Karpas-422 (cell line): Measurements from ENCODE around the gene EPHB6. TPM values are rescaled to one million over a fixed set of nuclear protein-coding genes. Genes with fewer than 3 reads are reported as not detected.

Experiments
- DNase-seq: peaks from one replicate; pipeline ENCODE4 v3.0.0-alpha.2; 2015
- H2AFZ ChIP-seq: fragments of 200-600 bp; sonication (generic); 2 replicates; pipeline ENCODE4 v1.6.1; 2014; ENCODE audit warnings: antibody characterized with exemption, low read length, mixed read lengths
- H3K27ac ChIP-seq: fragments of 200-600 bp; sonication (generic); 2 replicates; pipeline ENCODE4 v1.5.1; 2014; ENCODE audit warnings: mild to moderate bottlenecking, low read length, moderate library complexity
- H3K27me3 ChIP-seq: fragments of 200-600 bp; sonication (generic); 2 replicates; pipeline ENCODE4 v1.6.1; 2014; ENCODE audit warnings: low read length, mixed read lengths
- H3K36me3 ChIP-seq: fragments of 200-600 bp; sonication (generic); 2 replicates; pipeline ENCODE4 v1.6.1; 2014; ENCODE audit warnings: low read length, mixed read lengths; ENCODE audit not compliant: insufficient read depth
- H3K4me1 ChIP-seq: fragments of 200-600 bp; sonication (generic); 2 replicates; pipeline ENCODE4 v1.6.1; 2014; ENCODE audit warnings: mild to moderate bottlenecking, low read length, mixed read lengths
- H3K4me2 ChIP-seq: fragments of 200-600 bp; sonication (generic); 2 replicates; pipeline ENCODE4 v1.6.1; 2014; ENCODE audit warnings: low read length, low read depth, mild to moderate bottlenecking; ENCODE audit not compliant: poor library complexity, severe bottlenecking
- H3K4me3 ChIP-seq: fragments of 200-600 bp; sonication (generic); 2 replicates; pipeline ENCODE4 v1.5.1; 2014; ENCODE audit warnings: mild to moderate bottlenecking, antibody characterized with exemption, low read length, mixed read lengths
- H3K79me2 ChIP-seq: fragments of 200-600 bp; sonication (generic); 2 replicates; pipeline ENCODE4 v1.6.1; 2014; ENCODE audit warnings: mild to moderate bottlenecking, low read length, mixed read lengths
- H3K9ac ChIP-seq: fragments of 200-600 bp; sonication (generic); 2 replicates; pipeline ENCODE4 v1.6.0; 2014; ENCODE audit warnings: low read length
- H3K9me2 ChIP-seq: fragments of 200-600 bp; sonication (generic), shearing (Covaris generic); replicated peaks from 2 replicates; pipeline ENCODE4 v1.6.0; 2014; ENCODE audit warnings: mild to moderate bottlenecking, low read length, moderate library complexity; ENCODE audit not compliant: insufficient read depth
- H3K9me3 ChIP-seq: fragments of 300-700, 200-600 bp; sonication (generic); 2 replicates; pipeline ENCODE4 v1.6.1; 2014; ENCODE audit warnings: low read length, mixed read lengths
- H4K20me1 ChIP-seq: fragments of 200-600 bp; sonication (generic); 2 replicates; pipeline ENCODE4 v1.6.1; 2014; ENCODE audit warnings: mild to moderate bottlenecking, antibody characterized with exemption, low read length, low read depth; ENCODE audit not compliant: insufficient read depth
- total RNA-seq: library from RNA; depleted of rRNA; stranded (reverse); fragments of >200 nt; shearing (Covaris generic); gene quantifications from 2 replicates; pipeline ENCODE4 v1.2.3, GENCODE V29; 2014; ENCODE audit warnings: low replicate concordance

Gene EPHB6
- total RNA-seq, 1 experiment from 2014 or later: not detected

GRCh38 chr7:142871260-142872105, 16.6 kb downstream of the EPHB6 start:
- Histone ChIP-seq H3K4me2 (no peak overlapping the region), H3K4me1 (no peaks in the 10 kb centered on the region), H3K27ac (no peak overlapping the region), H4K20me1 (no peaks in the 10 kb centered on the region), H3K79me2 (no peaks in the 10 kb centered on the region), H3K27me3 (no peaks in the 10 kb centered on the region), H3K36me3 (no peaks in the 10 kb centered on the region), H3K4me3 (no peak overlapping the region), H3K9ac (no peak overlapping the region), H2AFZ (no peak overlapping the region), H3K9me3 (no peaks in the 10 kb centered on the region), H3K9me2 (no peaks in the 10 kb centered on the region)
- no peak for DNase-seq

GRCh38 chr7:142872106-142872675, 17.3 kb downstream of the EPHB6 start:
- Histone ChIP-seq H3K27ac (no peak overlapping the region), H3K9ac (no peak overlapping the region), H2AFZ (no peak overlapping the region), H3K9me2 (no peaks in the 10 kb centered on the region), H3K4me2 (no peak overlapping the region), H4K20me1 (no peaks in the 10 kb centered on the region), H3K4me1 (no peaks in the 10 kb centered on the region), H3K27me3 (no peaks in the 10 kb centered on the region), H3K36me3 (no peaks in the 10 kb centered on the region), H3K9me3 (no peaks in the 10 kb centered on the region), H3K4me3 (no peak overlapping the region), H3K79me2 (no peaks in the 10 kb centered on the region)
- no peak for DNase-seq

GRCh38 chr7:142873281-142873784, 18.5 kb downstream of the EPHB6 start:
- DNase-seq: peak; percentile 80
- no peaks in the 10 kb centered on the region for H4K20me1 ChIP-seq

GRCh38 chr7:142873871-142874270, 19.0 kb downstream of the EPHB6 start:
- Histone ChIP-seq H3K4me3 (no peak overlapping the region), H2AFZ (no peak overlapping the region), H4K20me1 (no peaks in the 10 kb centered on the region), H3K4me1 (no peaks in the 10 kb centered on the region), H3K9me3 (no peaks in the 10 kb centered on the region), H3K79me2 (no peaks in the 10 kb centered on the region), H3K4me2 (no peak overlapping the region), H3K9me2 (no peaks in the 10 kb centered on the region), H3K27ac (no peak overlapping the region), H3K27me3 (no peaks in the 10 kb centered on the region), H3K9ac (no peak overlapping the region), H3K36me3 (no peaks in the 10 kb centered on the region)
- no peak for DNase-seq

More at GRCh38 chr7:142873281-142873784, 18.5 kb downstream of the EPHB6 start:
- Histone ChIP-seq H3K4me2 (no peak overlapping the region), H3K9ac (no peak overlapping the region), H3K9me3 (no peaks in the 10 kb centered on the region), H3K4me1 (no peaks in the 10 kb centered on the region), H3K79me2 (no peaks in the 10 kb centered on the region), H3K27ac (no peak overlapping the region), H3K4me3 (no peak overlapping the region), H3K36me3 (no peaks in the 10 kb centered on the region), H3K27me3 (no peaks in the 10 kb centered on the region), H2AFZ (no peak overlapping the region), H3K9me2 (no peaks in the 10 kb centered on the region)

DNA sequence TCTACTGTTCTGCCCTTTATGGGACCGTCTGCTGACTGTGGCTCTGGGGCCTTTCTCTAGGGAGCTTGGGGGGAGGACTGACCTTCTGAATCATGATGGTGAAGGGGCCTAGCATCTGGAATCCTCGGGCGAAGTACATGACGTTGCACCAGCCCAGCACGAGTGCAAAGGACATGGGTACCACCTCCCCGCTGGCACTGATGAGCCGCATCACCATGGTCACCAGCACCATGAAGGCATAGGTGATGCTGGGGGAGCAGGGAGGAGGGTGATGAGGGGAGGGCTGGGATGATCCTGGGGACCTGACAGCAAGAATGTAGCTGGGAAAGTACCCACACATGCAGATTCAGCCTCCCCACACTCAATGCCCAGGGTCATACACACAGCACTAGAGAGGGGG, 19.5 kb downstream of the EPHB6 start:
- Histone ChIP-seq H3K4me3 (no peak overlapping the region), H4K20me1 (no peaks in the 10 kb centered on the region), H3K9me2 (no peaks in the 10 kb centered on the region), H3K4me1 (no peaks in the 10 kb centered on the region), H3K9me3 (no peaks in the 10 kb centered on the region), H3K79me2 (no peaks in the 10 kb centered on the region), H3K9ac (no peak overlapping the region), H3K27me3 (no peaks in the 10 kb centered on the region), H3K27ac (no peak overlapping the region), H3K36me3 (no peaks in the 10 kb centered on the region), H3K4me2 (no peak overlapping the region), H2AFZ (no peak overlapping the region)
- no peak for DNase-seq

- H2AFZ ChIP-seq: no peak overlapping the region
- H3K27me3 ChIP-seq: no peaks in the 10 kb centered on the region
- H3K4me1 ChIP-seq: no peaks in the 10 kb centered on the region
- H3K4me3 ChIP-seq: no peak overlapping the region
- no peaks in the 10 kb centered on the region for H3K36me3 ChIP-seq
- no peaks in the 10 kb centered on the region for H3K9me3 ChIP-seq
- H3K9me2 ChIP-seq: no peaks in the 10 kb centered on the region
- H3K79me2 ChIP-seq: no peaks in the 10 kb centered on the region
- no peaks in the 10 kb centered on the region for H4K20me1 ChIP-seq
- no peak for DNase-seq
- no peak overlapping the region for H3K9ac ChIP-seq
- H3K27ac ChIP-seq: no peak overlapping the region
- H3K4me2 ChIP-seq: no peak overlapping the region
Measured at GRCh38 chr7:142874837-142875236, 20.0 kb downstream of the EPHB6 start.

DNA sequence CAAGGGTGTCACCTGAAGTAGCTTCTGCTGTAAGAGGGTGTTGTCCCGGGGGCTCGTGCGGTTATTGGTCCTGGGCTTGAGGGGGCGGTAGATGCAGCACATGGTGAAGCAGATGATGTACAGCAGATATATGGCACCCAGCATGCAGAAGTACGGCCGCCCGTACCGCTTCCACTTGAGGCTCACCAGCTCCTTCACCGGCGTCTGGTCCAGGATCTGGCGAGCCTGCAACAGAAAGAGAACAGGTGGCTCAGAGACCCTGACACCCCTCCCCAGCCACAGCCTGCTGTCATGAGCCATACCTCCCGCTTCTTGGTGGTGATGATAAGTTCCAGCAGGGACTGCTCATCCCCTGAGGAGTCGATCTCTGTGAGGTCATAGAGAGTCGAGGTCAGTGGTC, 20.6 kb downstream of the EPHB6 start:
- Histone ChIP-seq H3K4me3 (no peak overlapping the region), H3K4me2 (no peak overlapping the region), H3K9ac (no peak overlapping the region), H3K79me2 (no peaks in the 10 kb centered on the region), H4K20me1 (no peaks in the 10 kb centered on the region), H2AFZ (no peak overlapping the region), H3K36me3 (no peaks in the 10 kb centered on the region), H3K9me2 (no peaks in the 10 kb centered on the region), H3K4me1 (no peaks in the 10 kb centered on the region), H3K27me3 (no peaks in the 10 kb centered on the region), H3K27ac (no peak overlapping the region), H3K9me3 (no peaks in the 10 kb centered on the region)
- no peak for DNase-seq

DNA sequence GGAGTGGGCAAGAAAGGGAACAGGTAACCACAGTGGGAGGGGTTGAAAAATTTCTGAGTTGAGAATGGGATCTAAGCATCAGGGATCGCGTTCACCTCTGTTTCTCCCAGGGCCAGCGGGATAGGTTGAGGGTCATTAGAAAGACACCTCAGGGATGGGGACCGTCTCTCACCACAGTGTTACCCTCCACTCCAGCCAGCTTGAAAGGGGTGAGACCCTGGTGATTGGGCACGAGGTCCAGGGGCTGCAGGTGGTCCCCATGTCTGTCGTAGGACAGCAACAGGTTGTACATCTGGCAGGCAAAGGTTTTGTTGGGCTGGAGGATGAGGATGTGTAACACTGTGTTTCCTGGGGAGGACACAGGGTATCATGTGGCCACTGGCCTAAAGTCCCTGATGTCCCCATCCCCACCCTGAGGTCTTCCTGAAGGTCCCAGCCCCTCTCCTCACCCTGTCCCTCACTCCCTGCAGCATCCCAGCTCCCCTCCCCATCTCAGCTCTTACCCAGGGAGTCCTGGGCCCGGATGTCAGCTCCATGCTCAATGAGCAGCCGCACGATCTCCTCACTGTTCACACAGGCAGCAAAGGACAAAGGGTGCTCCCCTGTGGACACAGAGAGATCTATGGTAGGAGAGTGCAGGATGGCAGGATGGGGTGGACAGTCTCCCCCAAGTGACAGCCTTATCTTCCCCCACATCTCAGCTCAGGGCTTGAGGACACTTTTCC, 21.5 kb downstream of the EPHB6 start:
- Histone ChIP-seq H3K4me3 (no peak overlapping the region), H4K20me1 (no peaks in the 10 kb centered on the region), H3K4me2 (no peak overlapping the region), H3K27ac (no peak overlapping the region), H2AFZ (no peak overlapping the region), H3K27me3 (no peaks in the 10 kb centered on the region), H3K9me3 (no peaks in the 10 kb centered on the region), H3K9me2 (no peaks in the 10 kb centered on the region), H3K79me2 (no peaks in the 10 kb centered on the region), H3K36me3 (no peaks in the 10 kb centered on the region), H3K4me1 (no peaks in the 10 kb centered on the region), H3K9ac (no peak overlapping the region)
- no peak for DNase-seq
